SKM-1 (cell line): Measurements from ENCODE around the gene DNM1.

ENCODE experiments used
- DNase-seq: peaks from one replicate; lab custom pipeline; 2025; ENCODE audit not compliant: unreplicated experiment; lab: John Stamatoyannopoulos, UW

The DNM1 gene

GRCh38 chr9:128249908-128250838 is 47.0 kb downstream of the DNM1 start:
- no peak for DNase-seq

DNA sequence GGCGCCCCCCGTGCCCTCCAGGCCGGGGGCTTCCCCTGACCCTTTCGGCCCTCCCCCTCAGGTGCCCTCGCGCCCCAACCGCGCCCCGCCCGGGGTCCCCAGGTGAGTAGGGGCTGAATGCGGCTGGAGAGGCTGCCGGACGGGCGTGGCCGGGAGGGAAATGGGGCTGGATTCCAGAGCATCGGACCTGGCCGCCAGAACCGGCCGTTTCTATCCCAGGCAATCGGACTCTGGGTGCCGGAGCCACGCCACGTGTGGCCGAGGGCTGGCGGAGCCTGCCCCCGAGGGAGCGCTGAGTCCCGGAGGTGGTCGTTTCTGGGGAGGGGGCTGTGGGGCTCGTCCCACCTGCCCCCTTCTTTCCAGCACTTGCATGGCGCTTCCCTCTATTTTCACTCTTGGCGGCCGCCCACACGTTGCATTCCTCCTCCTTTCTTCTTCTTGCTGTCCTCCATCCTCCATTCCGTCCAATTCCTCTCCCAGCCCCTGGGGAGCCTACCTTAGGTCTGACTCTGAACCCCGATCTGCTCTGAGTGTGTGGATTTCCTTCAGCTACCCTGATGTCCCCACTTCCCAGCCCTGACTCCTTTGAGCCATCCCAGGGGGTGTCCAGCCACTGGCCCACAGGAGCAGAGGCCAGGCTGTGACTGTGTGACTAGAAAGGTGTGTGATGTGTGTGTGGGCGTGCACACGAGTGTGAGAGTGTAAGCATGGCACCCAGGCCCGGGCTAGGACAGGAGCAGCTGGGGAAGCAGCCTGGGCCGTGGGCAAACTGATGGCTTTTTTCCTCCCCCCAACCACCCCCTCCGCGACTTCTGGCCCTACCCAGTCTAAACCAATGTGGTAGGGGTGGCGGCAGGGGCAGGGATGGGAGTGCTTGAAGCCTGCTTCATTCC is 47.9 kb downstream of the DNM1 start:
- no peak for DNase-seq

DNA sequence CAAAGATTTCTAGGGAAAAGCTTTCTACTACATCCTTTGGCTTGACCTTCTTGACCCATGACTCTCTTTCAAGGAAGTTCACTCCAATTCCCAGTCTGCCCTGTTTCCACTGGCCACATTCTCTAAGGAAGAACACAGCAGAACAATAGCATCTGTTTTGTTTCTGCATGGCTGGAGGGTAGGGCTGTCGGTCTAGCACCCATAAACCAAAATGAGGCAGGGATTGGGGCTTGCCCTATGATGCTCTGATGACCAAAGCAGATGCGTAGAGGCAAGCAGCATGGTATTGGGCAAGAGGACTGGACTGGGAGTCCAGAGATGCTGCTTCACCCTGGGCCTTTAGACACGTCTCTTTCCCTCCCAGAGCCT is 48.5 kb downstream of the DNM1 start:
- no peak for DNase-seq

DNA sequence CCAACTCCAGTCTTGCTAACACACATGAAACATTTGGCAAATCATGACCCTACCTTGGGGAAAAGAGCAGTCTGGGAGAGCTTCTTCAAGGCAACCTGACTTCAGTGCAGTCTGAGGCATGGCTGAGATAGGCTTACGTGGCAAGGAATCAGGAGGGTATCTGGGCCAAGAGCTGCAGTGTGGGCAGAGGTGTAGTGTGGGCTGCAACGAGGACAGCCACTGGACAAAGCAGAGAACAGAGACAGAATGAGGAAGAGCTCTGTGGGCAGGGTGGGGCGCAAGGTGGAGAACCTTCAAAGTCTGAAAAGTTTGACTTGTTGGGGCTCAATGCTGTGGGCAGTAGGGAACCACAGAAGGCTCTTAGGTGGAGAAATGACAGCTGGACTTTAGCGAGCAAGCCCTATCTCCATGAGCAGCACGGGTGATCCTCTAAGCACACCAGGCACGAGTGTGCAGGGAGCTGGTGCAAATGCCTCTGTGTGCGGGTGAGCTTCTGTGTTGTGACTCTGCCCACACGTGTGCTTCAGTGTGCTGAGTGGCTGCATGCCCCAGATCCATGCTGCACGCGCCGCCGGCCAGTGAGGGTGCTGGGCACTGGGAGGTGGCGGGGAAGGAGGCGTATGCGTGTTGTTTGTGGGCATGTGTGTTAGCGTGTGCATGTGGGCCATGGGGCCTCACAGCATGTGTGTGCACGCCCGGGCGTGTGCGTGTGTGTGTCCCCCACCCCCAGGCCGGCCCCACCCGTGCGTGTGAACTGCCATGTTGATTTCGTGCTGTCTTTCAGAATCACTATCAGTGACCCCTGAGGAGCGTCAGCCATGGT is 49.3 kb downstream of the DNM1 start:
- no peak for DNase-seq

DNA sequence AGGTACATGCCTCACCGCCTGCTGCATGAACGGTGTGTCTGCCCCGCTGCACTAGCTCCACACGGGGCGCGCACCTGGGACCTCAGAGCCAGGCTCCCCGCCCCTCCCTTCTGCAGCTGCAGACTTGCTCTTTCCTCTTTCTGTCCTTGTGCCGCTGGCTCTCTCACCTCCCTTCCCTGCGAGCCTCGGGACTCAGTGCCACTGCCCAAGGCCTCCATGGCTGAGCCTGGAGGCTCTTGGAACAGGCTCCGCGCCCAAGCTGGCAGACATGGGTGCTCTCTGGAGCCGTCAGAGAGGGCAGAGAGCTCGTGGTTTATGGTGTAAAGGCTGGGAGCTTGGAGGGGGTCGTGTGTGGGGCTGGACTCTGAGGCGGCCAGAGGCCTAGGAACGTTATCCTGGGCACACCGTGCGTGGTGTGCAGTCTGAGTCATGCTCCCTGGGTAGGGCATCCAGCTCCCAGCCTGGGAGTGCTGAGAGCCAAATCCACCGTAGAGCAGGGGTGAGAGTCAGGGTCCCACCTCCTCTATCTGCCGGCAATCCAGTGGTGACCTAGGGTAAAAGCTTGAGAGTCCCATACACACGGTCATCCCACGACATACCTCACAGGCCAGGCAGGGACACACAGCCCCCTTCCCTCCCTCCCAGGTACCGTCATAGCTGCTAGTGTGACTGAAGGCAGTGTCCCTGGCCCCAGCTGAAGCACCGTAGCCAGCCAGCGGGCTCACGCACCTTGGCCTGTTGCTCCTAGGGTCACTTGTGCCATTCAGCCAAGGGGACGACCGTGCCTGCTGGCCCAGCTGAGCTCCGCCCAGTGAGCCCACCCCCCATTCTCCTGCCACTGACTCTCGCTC is 50.2 kb downstream of the DNM1 start:
- DNase-seq = no peak

DNA sequence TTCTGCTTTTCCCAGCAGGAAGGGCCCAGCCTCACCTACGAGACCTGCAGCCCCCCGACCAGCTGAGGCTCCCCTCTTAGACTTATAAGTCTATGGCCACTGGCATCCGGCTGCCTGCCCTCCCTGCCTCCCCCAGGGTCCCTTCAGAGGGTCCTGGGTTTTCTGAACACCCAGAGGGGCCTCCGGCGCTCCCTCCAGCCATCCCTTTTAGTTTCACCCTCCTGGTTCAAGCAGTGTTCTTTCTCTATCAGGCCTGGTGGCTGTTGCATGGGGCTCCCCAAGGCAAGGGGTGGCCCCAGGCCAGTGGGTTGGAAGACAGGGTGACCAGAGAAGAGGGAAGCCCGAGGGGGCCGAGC is 50.8 kb downstream of the DNM1 start:
- DNase-seq = no peak

DNA sequence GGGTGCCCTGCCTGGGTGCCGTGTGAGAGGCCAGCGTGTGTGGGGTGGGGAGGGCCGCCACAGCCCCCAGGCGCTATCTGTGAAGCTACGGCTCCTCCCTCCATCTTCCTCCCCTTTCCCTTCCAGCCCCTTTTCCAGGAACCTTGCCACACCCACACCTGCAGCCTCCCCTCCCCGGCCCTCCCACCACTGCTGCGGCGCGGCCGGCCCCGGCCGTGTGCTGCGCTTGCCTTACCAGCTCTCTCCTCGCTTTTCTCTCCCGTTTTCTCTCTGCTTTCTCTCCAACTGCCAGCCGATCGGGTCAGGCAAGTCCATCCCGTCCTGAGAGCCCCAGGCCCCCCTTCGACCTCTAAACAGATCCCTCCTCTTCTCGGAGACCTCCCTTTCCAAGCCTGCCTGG is 51.2 kb downstream of the DNM1 start:
- DNase-seq = no peak

DNA sequence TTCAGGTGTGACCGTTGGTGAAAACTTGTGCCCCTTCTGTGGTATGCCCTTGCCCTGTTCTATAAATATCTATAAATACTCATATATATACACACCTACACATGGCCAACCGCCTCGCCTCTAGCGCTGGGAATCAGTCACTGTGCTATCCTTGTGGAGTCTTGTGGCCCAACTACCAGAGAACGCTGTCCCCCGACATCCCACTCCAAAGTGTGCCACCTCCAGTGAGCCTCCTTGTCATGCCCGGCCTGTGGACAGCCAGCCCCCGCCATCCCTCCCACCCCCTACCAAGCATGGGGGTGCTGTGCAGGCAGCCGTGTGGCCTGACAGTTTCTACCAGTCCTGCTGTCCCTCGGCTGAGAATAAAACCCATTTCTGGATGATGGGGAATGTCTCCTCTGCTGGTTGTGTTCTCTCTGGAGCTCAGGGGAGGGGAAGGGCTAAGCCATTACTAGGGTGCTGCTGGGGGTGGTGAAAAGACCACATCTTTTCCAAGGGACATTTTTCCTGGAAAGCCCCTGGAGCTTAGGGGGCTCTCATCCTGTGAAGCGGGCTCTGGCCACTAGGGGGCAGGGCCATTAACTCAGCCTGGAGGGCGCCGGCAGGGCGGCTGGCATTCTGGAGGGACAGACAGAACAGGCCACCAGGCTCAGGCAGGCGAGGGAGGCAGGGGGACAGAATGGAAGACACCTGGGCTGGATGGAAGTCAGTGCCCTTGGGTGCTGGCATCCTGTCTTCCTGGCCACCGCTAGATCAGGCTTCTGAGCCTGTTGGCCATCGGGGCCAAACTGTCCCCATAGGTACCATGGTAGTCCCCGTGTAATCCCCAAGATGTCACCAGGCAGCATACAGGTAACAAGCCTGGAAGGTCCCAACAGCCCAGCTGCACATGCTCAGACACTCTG is 51.9 kb downstream of the DNM1 start:
- DNase-seq = no peak

GRCh38 chr9:128257086-128257825 is 54.1 kb downstream of the DNM1 start:
- no peak for DNase-seq

DNA sequence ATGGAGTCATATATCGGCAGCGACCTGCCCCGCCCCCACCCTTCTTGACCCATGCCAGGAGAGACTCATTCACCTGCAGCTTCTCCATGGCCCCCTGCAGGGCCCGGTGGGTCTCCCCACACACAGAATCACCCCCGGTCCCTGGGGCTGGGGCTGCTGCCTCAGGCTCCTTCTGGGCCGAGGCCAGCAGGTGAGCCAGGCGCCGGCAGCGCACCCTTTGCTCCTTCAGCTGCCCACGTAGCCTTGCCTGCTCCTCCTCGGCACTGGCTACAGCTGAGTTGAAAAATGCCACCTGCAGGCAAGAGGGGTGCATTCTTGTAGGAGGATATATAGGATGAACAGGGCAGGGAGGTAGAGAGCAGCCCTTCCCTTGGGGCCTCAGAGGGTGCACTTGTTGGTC is 54.7 kb downstream of the DNM1 start:
- DNase-seq = no peak

DNA sequence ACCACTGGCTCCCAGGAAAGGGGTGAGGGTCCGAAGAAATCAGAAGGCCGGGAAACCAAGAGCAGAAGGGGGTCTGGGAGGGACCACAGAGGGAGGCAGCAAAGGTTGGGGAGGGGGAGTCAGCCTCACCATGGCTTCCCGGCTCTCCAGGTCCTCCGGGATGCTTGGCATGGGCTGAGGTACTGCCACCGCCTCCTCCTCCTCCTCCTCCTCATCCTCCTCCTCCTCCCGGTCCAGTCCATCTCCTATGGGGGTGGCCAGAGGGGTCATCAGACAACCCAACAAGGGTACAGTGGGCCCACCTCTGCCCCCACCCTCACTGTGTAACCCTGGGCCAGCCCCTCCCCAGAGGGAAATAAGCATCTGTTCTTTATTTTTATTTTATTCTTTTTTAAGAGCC is 55.1 kb downstream of the DNM1 start:
- DNase-seq = no peak

DNA sequence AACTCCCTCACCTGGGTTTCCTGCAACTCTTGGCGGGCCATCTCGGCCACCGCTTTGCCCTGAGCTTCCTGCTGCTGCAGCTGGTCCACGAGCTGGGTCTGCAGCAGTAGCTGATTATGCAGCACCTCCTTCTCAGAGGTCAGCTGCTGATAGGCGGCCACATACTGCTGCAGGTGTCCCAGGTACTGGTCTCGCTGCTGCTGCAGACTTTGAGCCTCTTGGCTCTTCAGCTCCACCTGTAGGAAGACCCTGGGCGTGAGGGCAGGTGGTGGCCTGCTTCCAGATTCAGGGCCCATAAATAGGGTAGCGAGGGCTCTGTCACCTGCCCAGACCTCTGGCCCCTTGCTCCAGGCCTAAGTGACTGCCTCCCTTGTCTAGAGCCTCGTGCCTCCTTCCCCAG is 56.0 kb downstream of the DNM1 start:
- DNase-seq = no peak

- DNase-seq = no peak
Measured at GRCh38 chr9:128260340-128260739, 57.2 kb downstream of the DNM1 start.

GRCh38 chr9:128262687-128263086 is 59.5 kb downstream of the DNM1 start:
- DNase-seq = no peak

- no peak for DNase-seq
Measured at GRCh38 chr9:128265348-128265847, 62.2 kb downstream of the DNM1 start.

GRCh38 chr9:128266868-128267590 is 63.9 kb downstream of the DNM1 start:
- DNase-seq = no peak

DNA sequence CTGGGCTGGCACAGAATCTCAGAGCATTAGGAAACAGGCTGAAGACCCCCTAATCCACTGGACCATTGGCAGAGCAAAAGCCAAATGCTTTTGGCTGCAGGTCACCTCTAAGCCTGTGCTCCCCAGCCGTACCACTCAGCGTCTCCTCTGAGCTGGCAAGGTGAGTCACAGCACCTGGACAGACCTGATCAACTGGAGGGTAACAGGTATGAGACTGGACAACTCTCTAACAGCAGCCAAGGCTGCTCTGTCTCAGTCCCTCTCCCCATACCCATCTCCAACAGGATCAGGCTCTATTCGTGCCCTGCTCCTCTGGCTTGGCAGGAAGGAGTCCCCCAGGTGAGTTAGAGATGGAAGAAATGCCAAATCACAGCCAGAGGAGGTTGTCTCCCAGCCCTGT is 67.9 kb downstream of the DNM1 start:
- DNase-seq = no peak

GRCh38 chr9:128271512-128271911 is 68.3 kb downstream of the DNM1 start:
- DNase-seq = no peak
